Kidney tubule cell (primary cell): Measurements from ENCODE around the gene ENPP5.

ENCODE experiments used
- DNase-seq: peaks from one replicate; pipeline ENCODE4 v3.0.0-alpha.2; 2018; ENCODE audit warnings: low spot score

ENPP5 gene

GRCh38 chr6:46170357-46171289, at the start of gene ENPP5:
Gene ENPP5 (minus strand): TSS chr6:46170980. CDS start chr6:46168262, 2,718 bp downstream.
- DNase-seq = peak; percentile 91

GRCh38 chr6:46219661-46220060, 48.9 kb upstream of the ENPP5 start:
- no peak for DNase-seq

- DNase-seq = no peak
Observed at GRCh38 chr6:46218457-46218856, 47.7 kb upstream of the ENPP5 start.

GRCh38 chr6:46217671-46218131, 46.9 kb upstream of the ENPP5 start:
- no peak for DNase-seq

GRCh38 chr6:46216879-46217278, 46.1 kb upstream of the ENPP5 start:
- no peak for DNase-seq

- no peak for DNase-seq
Observed at GRCh38 chr6:46215777-46216176, 45.0 kb upstream of the ENPP5 start.

- DNase-seq = no peak
Observed at GRCh38 chr6:46215213-46215612, 44.4 kb upstream of the ENPP5 start.

GRCh38 chr6:46211917-46212316, 41.1 kb upstream of the ENPP5 start:
- DNase-seq = no peak

- DNase-seq = no peak
Observed at GRCh38 chr6:46210294-46210693, 39.5 kb upstream of the ENPP5 start.

- no peak for DNase-seq
Observed at GRCh38 chr6:46208303-46208702, 37.5 kb upstream of the ENPP5 start.

GRCh38 chr6:46207174-46207573, 36.4 kb upstream of the ENPP5 start:
- no peak for DNase-seq

GRCh38 chr6:46204880-46205650, 34.3 kb upstream of the ENPP5 start:
- DNase-seq = no peak

- no peak for DNase-seq
Observed at GRCh38 chr6:46203391-46204177, 32.8 kb upstream of the ENPP5 start.

- DNase-seq = no peak
Observed at GRCh38 chr6:46201702-46202101, 30.9 kb upstream of the ENPP5 start.

GRCh38 chr6:46199387-46199786, 28.6 kb upstream of the ENPP5 start:
- peak; percentile 5 for DNase-seq

GRCh38 chr6:46191961-46192360, 21.2 kb upstream of the ENPP5 start:
- DNase-seq = peak; percentile 87

- no peak for DNase-seq
Observed at GRCh38 chr6:46190889-46191288, 20.1 kb upstream of the ENPP5 start.

GRCh38 chr6:46189726-46190125, 18.9 kb upstream of the ENPP5 start:
- no peak for DNase-seq

GRCh38 chr6:46186583-46186982, 15.8 kb upstream of the ENPP5 start:
- DNase-seq = no peak

GRCh38 chr6:46184114-46184513, 13.3 kb upstream of the ENPP5 start:
- DNase-seq = peak; percentile 88

- no peak for DNase-seq
Observed at GRCh38 chr6:46175976-46176375, 5.2 kb upstream of the ENPP5 start.

- DNase-seq = no peak
Observed at GRCh38 chr6:46175446-46175845, 4.7 kb upstream of the ENPP5 start.
